Measurements from ENCODE around the gene OXSR1. TPM values are rescaled to one million over a fixed set of nuclear protein-coding genes. Genes with fewer than 3 reads are reported as not detected.
"Not testable (repeated sequence)": the region's sequence is repeated elsewhere in the genome, so short reads cannot be mapped to it uniquely, and the experiment has no call there.

Gene OXSR1
- polyA plus RNA-seq, 4 donors, result 48.1 to 51.2 (median 49.7) TPM

DNA sequence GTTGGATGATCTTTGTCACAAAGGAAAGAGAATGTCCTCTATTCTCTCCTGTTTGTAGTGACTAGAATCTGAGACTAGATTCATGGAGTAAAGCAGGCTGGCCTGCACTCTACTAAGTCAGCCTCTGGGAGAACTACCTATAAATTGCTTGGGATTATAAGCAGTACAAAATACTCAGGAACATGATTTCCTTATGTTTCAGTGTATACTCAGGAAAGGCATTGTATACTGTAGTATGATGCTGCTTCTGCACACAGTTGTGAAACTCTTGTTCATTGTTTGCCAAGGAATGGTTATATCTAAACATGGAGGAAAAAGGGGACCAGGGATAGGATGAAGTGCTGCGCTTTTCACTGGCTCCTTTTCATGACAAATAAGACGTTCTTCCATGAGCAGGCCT is 49.2 kb downstream of the OXSR1 start:
- no peak for DNase-seq (ENCODE audit: low read depth in 4 of 4, low spot score in 3 of 4)

DNA sequence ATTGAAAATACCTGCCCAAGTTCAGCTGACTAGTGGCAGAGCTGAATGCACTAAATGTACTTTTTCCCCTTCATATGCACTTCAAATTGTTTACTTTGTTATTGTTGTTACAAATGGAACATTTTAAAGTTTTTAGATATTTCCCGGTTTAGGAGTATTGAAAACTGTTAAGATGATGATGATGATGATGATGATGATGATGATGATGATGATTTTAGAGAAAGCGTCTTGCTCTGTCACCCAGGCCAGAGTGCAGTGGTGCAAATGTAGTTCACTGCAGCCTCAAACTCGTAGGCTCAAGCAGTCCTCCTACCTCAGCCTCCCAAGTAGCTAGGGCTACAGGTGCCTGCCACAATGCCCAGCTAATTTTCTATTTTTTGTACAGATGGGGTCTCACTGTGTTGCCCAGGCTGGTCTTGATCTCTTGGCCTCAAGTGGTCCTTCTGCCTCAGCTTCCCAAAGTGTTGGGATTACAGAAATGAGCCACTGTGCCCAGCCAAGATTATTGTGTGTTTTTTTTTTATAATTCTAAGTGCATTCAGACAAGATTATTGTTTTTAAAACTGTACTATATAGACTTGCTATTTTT is 54.4 kb downstream of the OXSR1 start:
- no peak for DNase-seq (ENCODE audit: low read depth in 4 of 4, low spot score in 3 of 4)

- no peak for DNase-seq (ENCODE audit: low read depth in 4 of 4, low spot score in 3 of 4)
Observed at GRCh38 chr3:38221005-38221404, 55.7 kb downstream of the OXSR1 start.

GRCh38 chr3:38222032-38222634 is 56.8 kb downstream of the OXSR1 start:
- DNase-seq (ENCODE audit: low read depth in 4 of 4, low spot score in 3 of 4), result no peak

DNA sequence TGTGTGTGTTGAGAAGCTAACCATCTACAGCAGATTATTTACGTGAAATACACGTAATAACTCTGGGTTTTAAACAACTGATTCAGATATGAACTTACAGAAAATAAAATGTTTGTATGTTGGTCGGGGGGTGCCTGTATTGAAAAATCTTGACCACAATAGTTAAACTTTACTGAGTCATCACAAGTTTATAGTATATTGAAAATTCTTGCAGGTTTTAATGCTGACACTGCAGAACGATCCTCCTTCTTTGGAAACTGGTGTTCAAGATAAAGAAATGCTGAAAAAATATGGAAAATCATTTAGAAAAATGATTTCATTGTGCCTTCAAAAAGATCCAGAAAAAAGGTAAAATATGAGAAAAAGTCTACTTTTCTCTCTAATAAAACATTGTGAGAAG is 59.0 kb downstream of the OXSR1 start:
- no peak for DNase-seq (ENCODE audit: low read depth in 4 of 4, low spot score in 3 of 4)

- DNase-seq (ENCODE audit: low read depth in 4 of 4, low spot score in 3 of 4), result no peak
Observed at GRCh38 chr3:38226273-38226672, 60.9 kb downstream of the OXSR1 start.

DNA sequence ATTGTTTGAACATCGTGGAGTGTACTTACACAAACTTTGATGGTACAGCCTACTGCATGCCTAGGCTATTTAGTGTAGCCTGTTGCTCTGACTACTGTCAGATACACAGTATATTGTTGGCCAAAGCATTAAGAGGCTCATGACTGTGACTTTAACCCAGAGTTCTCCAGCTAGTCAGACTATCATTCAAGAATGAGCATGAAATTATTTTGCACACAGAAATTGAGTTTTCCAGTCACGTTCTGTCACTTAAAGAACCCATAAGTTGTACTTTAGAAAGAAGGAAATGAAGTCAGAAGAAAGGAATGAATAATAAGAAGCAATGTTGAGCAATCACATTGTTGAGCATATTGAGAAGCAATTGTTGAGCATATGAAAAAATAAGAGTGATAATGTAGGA is 62.7 kb downstream of the OXSR1 start:
- no peak for DNase-seq (ENCODE audit: low read depth in 4 of 4, low spot score in 3 of 4)

- DNase-seq (ENCODE audit: low read depth in 4 of 4, low spot score in 3 of 4), result no peak
Observed at GRCh38 chr3:38229036-38229435, 63.7 kb downstream of the OXSR1 start.

DNA sequence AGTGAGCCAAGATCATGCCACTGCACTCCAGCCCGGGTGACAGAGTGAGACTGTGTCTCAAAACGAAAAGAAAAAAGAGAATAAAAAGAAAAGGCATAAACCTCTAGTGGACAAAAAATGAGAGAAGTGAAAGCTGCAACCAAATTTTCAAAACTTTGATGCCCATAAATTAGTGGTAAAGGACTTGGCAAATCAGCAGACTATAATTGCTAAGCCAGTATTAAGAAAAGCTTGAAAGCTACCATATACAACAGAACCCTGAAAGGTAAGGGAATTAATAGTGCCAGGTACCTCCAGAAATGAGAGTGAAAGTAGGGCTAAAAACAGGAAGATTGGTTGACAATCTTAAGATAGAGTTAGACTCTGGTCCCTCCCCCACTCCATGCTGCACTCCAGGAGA is 67.4 kb downstream of the OXSR1 start:
- DNase-seq (ENCODE audit: low read depth in 4 of 4, low spot score in 3 of 4), result no peak

DNA sequence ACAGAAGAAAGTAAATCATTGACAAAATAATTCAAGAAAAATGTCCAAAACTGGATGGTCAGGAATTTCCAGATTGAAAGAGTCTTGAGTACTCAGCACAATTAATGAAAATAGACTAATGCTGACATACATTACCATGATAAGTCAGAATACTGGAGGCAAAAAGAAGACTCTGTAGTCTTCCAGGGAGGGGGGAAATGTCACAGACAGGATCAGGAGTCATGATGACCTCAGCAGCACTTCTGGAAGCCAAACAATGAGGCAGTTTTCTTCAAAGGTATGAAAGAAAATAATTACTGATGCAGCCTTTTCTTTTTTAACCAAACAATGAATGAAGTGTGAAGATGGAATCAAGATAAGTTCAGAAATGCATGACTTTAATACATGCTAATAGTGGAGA is 70.1 kb downstream of the OXSR1 start:
- DNase-seq (ENCODE audit: low read depth in 4 of 4, low spot score in 3 of 4), result no peak

GRCh38 chr3:38238416-38239008 is 73.2 kb downstream of the OXSR1 start:
- DNase-seq (ENCODE audit: low read depth in 4 of 4, low spot score in 3 of 4), result no peak

GRCh38 chr3:38242812-38243211 is 77.5 kb downstream of the OXSR1 start:
- not testable (repeated sequence) for DNase-seq (ENCODE audit: low read depth in 4 of 4, low spot score in 3 of 4)

DNA sequence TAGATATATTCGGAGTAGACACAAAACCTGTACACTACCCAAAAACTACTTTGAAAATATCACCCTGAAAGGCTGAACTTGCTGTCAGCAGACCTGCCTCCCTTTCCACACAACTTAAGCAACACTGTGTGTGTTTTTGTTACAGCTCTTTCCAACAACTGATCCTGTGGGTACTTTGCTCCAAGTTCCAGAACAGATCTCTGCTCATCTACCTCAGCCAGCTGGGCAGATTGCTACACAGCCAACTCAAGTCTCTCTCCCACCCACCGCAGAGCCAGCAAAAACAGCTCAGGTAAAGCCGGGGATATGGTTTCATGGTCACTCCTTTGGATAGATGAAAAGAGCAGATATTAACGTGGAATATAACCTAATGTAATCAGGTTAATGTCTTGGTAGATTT is 80.6 kb downstream of the OXSR1 start:
- DNase-seq (ENCODE audit: low read depth in 4 of 4, low spot score in 3 of 4), result no peak

GRCh38 chr3:38247366-38248035 is 82.2 kb downstream of the OXSR1 start:
- DNase-seq (ENCODE audit: low read depth in 4 of 4, low spot score in 3 of 4), result no peak

- DNase-seq (ENCODE audit: low read depth in 4 of 4, low spot score in 3 of 4), result no peak
Observed at GRCh38 chr3:38250198-38250597, 84.9 kb downstream of the OXSR1 start.

DNA sequence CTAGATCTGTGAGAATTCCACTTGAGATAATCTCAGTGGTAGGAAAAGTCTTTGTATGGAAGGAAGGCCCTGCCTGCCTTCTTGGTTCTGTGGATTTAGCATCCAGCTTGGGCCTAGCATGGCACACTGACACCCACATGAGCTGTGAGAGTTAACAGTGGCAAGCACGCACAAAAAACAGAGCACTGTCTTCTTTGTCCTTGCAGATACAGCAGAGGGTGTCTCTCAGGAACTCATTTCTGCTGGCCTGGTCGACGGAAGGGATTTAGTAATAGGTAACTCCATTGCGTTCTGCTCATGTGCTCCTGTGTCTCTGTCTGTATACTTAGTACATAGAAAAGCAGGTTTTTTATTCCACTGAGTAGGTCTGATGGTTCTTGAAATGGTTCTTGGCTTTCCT is 85.9 kb downstream of the OXSR1 start:
- DNase-seq (ENCODE audit: low read depth in 4 of 4, low spot score in 3 of 4), result no peak

DNA sequence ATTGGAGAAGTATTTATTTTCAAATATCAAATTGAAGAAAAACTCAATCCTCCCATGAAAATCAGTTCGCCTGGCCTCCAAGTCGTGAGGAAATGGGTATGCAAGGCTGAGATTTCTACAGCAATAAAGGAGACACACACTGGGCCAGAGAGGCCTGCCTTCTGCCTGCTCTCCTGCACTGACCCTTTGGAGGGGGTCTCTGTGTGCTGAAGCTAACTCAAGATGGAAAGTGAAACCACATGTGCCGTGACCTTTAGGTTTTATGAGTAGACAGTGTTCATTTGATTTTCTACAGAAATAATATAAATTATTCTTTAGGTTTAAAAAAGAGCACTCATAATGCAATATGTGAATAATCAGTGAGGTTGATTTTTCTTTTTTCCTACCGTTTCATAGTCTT is 88.4 kb downstream of the OXSR1 start:
- DNase-seq (ENCODE audit: low read depth in 4 of 4, low spot score in 3 of 4), result no peak

GRCh38 chr3:38254872-38255271 is 89.5 kb downstream of the OXSR1 start:
- no peak for DNase-seq (ENCODE audit: low read depth in 4 of 4, low spot score in 3 of 4)

DNA sequence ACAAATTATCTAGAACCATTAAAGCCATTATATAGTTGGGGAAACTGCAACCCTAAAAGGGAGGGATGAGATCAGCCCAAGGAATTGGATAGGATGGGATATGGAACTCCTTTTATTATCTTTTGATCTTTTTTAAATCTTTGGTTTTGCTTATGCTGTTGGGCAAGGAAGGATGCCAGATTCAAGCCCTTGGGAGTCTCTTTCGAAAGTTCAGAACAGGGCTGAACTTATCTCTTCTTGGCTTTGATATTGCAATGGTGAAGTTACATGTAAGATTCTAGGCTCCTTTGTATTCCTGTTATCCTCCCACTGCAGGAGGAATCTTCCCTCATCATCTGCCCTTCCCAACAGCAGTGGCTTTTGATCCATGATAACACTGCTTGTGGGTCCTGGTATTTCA is 90.3 kb downstream of the OXSR1 start:
- DNase-seq (ENCODE audit: low read depth in 4 of 4, low spot score in 3 of 4), result no peak

GRCh38 chr3:38257583-38257982 is 92.2 kb downstream of the OXSR1 start:
- DNase-seq (ENCODE audit: low read depth in 4 of 4, low spot score in 3 of 4), result no peak

GRCh38 chr3:38260474-38260873 is 95.1 kb downstream of the OXSR1 start:
- DNase-seq (ENCODE audit: low read depth in 4 of 4, low spot score in 3 of 4), result no peak

DNA sequence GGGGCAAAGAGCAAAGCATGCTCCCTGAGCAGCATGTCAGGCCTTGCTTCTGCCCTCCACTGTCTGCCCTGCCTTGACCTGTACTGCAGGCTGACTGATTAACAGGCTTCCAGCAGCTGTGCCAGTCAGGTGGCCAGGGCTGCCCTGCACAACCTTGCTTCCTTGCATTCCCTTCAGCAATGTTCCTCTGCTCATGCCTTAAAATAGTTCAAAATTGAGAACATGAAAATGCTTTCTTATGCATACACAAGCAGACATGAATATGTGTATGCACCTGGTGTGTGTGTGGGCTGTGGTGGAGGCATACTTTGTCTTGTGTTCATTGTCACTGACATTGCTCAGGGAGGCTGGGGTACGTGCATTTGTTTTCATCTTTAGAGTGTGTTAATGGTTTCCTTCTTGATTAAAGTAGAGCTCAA is 99.0 kb downstream of the OXSR1 start:
- DNase-seq (ENCODE audit: low read depth in 4 of 4, low spot score in 3 of 4), result no peak

Data from right renal pelvis (tissue), 4 donors.